IMR-90 (cell line): ENCODE results near the gene TMEM63B. TPM values are rescaled to one million over a fixed set of nuclear protein-coding genes. Genes with fewer than 3 reads are reported as not detected.
"Not testable (repeated sequence)": the region's sequence is repeated elsewhere in the genome, so short reads cannot be mapped to it uniquely, and the experiment has no call there.

ENCODE experiments used
- ATAC-seq: fragments of 200-7000 bp; cut with Tn5 transposase; 2 replicates; pipeline ENCODE4 v1.9.1; 2020; ENCODE audit warnings: low read depth, mild to moderate bottlenecking, moderate library complexity
- BruUV-seq: library from RNA; stranded (reverse); fragments of 400-500 nt; replicated peaks from 2 replicates; lab custom pipeline; 2021; lab: Mats Ljungman, UMichigan
- CTCF ChIA-PET: fragments of 300-600 bp; formaldehyde crosslinking; extraction: SDS; loops from one replicate; lab custom pipeline; 2021; ENCODE audit warnings: antibody characterized with exemption; lab: Yijun Ruan, JAX
- POLR2A ChIA-PET: fragments of 300-600 bp; sonication (Branson Sonifier 250); formaldehyde crosslinking; loops from one replicate; lab custom pipeline; 2022; ENCODE audit warnings: antibody characterized with exemption; ENCODE audit not compliant: unreplicated experiment; lab: Charles Lee
- DNase-seq: peaks from one replicate; pipeline ENCODE4 v3.0.0; 2013
- H2AFZ ChIP-seq: replicated peaks from 2 replicates; pipeline ENCODE3; 2013; ENCODE audit warnings: low read length, mild to moderate bottlenecking; ENCODE audit not compliant: poor library complexity
- H2AK5ac ChIP-seq: 2 replicates; pipeline ENCODE4 v1.6.1; 2013; ENCODE audit warnings: low read depth, low read length, inconsistent platforms
- H2AK9ac ChIP-seq: replicated peaks from 2 replicates; pipeline ENCODE3; 2013; ENCODE audit warnings: mild to moderate bottlenecking, low read depth, low read length, moderate library complexity; ENCODE audit not compliant: poor library complexity
- H2BK120ac ChIP-seq: 2 replicates; pipeline ENCODE4 v1.6.1; 2013; ENCODE audit warnings: low read depth, low read length, inconsistent platforms
- H2BK15ac ChIP-seq: 3 replicates; pipeline ENCODE4 v1.6.1; 2013; ENCODE audit warnings: low read depth, low read length, inconsistent platforms
- H2BK20ac ChIP-seq: 2 replicates; pipeline ENCODE4 v1.6.1; 2013; ENCODE audit warnings: low read depth, mild to moderate bottlenecking, inconsistent platforms, low read length, moderate library complexity
- H2BK5ac ChIP-seq: 2 replicates; pipeline ENCODE4 v1.6.1; 2013; ENCODE audit warnings: mild to moderate bottlenecking, low read depth, low read length, inconsistent platforms; ENCODE audit not compliant: poor library complexity, severe bottlenecking
- H3K14ac ChIP-seq: replicated peaks from 2 replicates; pipeline ENCODE4 v1.6.1; 2013; ENCODE audit warnings: low read depth, low read length, inconsistent platforms
- H3K18ac ChIP-seq: 2 replicates; pipeline ENCODE4 v1.6.1; 2013; ENCODE audit warnings: low read depth, low read length, control low read depth
- H3K23ac ChIP-seq: 2 replicates; pipeline ENCODE4 v1.6.1; 2013; ENCODE audit warnings: low read depth, low read length, inconsistent platforms
- H3K27ac ChIP-seq: 2 replicates; pipeline ENCODE4 v1.5.1; 2013; ENCODE audit warnings: mild to moderate bottlenecking, control low read depth, low read length; ENCODE audit not compliant: insufficient read depth
- H3K27me3 ChIP-seq: 2 replicates; pipeline ENCODE4 v1.6.1; 2013; ENCODE audit warnings: low read length; ENCODE audit not compliant: control insufficient read depth, insufficient read depth
- H3K36me3 ChIP-seq: 2 replicates; pipeline ENCODE4 v1.6.1; 2013; ENCODE audit warnings: low read length, mixed read lengths; ENCODE audit not compliant: control insufficient read depth, insufficient read depth
- H3K4ac ChIP-seq: 2 replicates; pipeline ENCODE4 v1.6.1; 2013; ENCODE audit warnings: low read depth, low read length, inconsistent platforms
- H3K4me1 ChIP-seq: 2 replicates; pipeline ENCODE4 v1.6.1; 2013; ENCODE audit warnings: low read length, mixed read lengths; ENCODE audit not compliant: control insufficient read depth, insufficient read depth
- H3K4me2 ChIP-seq: 2 replicates; pipeline ENCODE4 v1.6.1; 2013; ENCODE audit warnings: low read depth, mild to moderate bottlenecking, control low read depth, low read length, moderate library complexity
- H3K4me3 ChIP-seq: 2 replicates; pipeline ENCODE4 v1.5.1; 2013; ENCODE audit warnings: low read depth, mild to moderate bottlenecking, control low read depth, low read length, moderate library complexity; ENCODE audit not compliant: insufficient read depth
- H3K56ac ChIP-seq: 2 replicates; pipeline ENCODE4 v1.6.1; 2013; ENCODE audit warnings: low read length, inconsistent platforms; ENCODE audit not compliant: insufficient read depth; ENCODE audit errors: extremely low read depth
- H3K79me1 ChIP-seq, 2 experiments: 2 replicates each; pipeline ENCODE4 v1.6.1; 2013; ENCODE audit warnings: low read length in 2 of 2, inconsistent platforms in 1 of 2, low read depth in 1 of 2
- H3K9ac ChIP-seq: 2 replicates; pipeline ENCODE4 v1.6.1; 2013; ENCODE audit warnings: low read depth, low read length, control low read depth
- H3K9me1 ChIP-seq: 2 replicates; pipeline ENCODE4 v1.6.1; 2013; ENCODE audit warnings: low read length, inconsistent platforms; ENCODE audit not compliant: insufficient read depth
- H3K9me3 ChIP-seq: 2 replicates; pipeline ENCODE4 v1.6.1; 2013; ENCODE audit warnings: low read length; ENCODE audit not compliant: control insufficient read depth, insufficient read depth
- H4K20me1 ChIP-seq: 2 replicates; pipeline ENCODE4 v1.6.1; 2013; ENCODE audit warnings: low read length, inconsistent platforms; ENCODE audit not compliant: insufficient read depth
- H4K5ac ChIP-seq: 2 replicates; pipeline ENCODE4 v1.6.1; 2013; ENCODE audit warnings: mild to moderate bottlenecking, low read depth, low read length, control low read depth
- H4K8ac ChIP-seq, 2 experiments: 2 replicates each; pipeline ENCODE4 v1.6.1; 2013; ENCODE audit warnings: low read depth in 2 of 2, low read length in 2 of 2, control low read depth in 1 of 2, inconsistent platforms in 1 of 2
- H4K91ac ChIP-seq: 2 replicates; pipeline ENCODE4 v1.6.1; 2013; ENCODE audit warnings: low read depth, low read length, inconsistent platforms; ENCODE audit not compliant: insufficient read depth
- WGBS, 2 experiments: methylation state at CpG; one replicate each; pipeline versions ENCODE4 v1.1.5 to v1.1.7; 2013; ENCODE audit warnings: missing lambda C conversion rate in 2 of 2; ENCODE audit not compliant: insufficient read length in 1 of 2; ENCODE audit errors: extremely low coverage in 2 of 2; 5-methylcytosine and 5-hydroxymethylcytosine counted together
- dilution Hi-C: fragments of 300-500 bp; cut with HindIII; formaldehyde crosslinking; loops from one replicate; pipeline ENCODE4 v1.14.3; 2018; ENCODE audit warnings: low sequenced_read_pairs; ENCODE audit not compliant: unreplicated experiment
- in situ Hi-C: fragments of 300-500 bp; cut with MboI; formaldehyde crosslinking; loops from 3 replicates; pipeline ENCODE4 v1.14.3; 2019; ENCODE audit warnings: low sequenced_read_pairs, inconsistent platforms, mixed read lengths
- intact Hi-C: fragments of 100-400 bp; cut with micrococcal nuclease; formaldehyde crosslinking; loops from 2 replicates; pipeline ENCODE4 v1.10.0; 2022
- polyA plus RNA-seq, 3 experiments: library from polyadenylated mRNA; depleted of rRNA; stranded (reverse); fragments of >200 nt; gene quantifications; 2 replicates each; pipeline ENCODE4 v1.2.3, GENCODE V29; 2012; ENCODE audit warnings: low replicate concordance in 1 of 3
- total RNA-seq: library from RNA; depleted of rRNA; stranded (reverse); fragments of >200 nt; gene quantifications from 2 replicates; pipeline ENCODE4 v1.2.3, GENCODE V29; 2012

The TMEM63B gene
- total and polyA plus RNA-seq, 2 of the 4 experiments (the other 2 are of a cell fraction): 12.2 to 42.6 TPM

GRCh38 chr6:44144536-44144935, 17.2 kb downstream of the TMEM63B start:
- CTCF ChIA-PET, BruUV-seq, H3K9me3 ChIP-seq, H3K27me3 ChIP-seq, H2BK15ac ChIP-seq, H2AK5ac ChIP-seq, H4K5ac ChIP-seq, H2BK120ac ChIP-seq, ATAC-seq, H3K4ac ChIP-seq, H3K18ac ChIP-seq, intact Hi-C loops, H4K91ac ChIP-seq, H2BK20ac ChIP-seq, H3K9ac ChIP-seq, H4K8ac ChIP-seq, H2AK9ac ChIP-seq, H3K27ac ChIP-seq, H3K23ac ChIP-seq, H3K56ac ChIP-seq, DNase-seq, H3K79me1 ChIP-seq, dilution Hi-C loops, H4K20me1 ChIP-seq, H3K14ac ChIP-seq, H3K9me1 ChIP-seq, H3K4me3 ChIP-seq, H3K4me2 ChIP-seq, H3K4me1 ChIP-seq, POLR2A ChIA-PET, H2BK5ac ChIP-seq, H2AFZ ChIP-seq: not testable (repeated sequence)
- H3K36me3 ChIP-seq: peaks cover 60% of the 10 kb centered on the region
- in situ Hi-C loops: loop anchor here (5.0 kb wide), 1 partner anchor 42 kb away; no protein-coding TSS in a partner anchor
- WGBS, 2 experiments: no CpG with 5 or more reads among the region's 3 CpGs
